ENCODE results near the gene RHOBTB3. TPM values are rescaled to one million over a fixed set of nuclear protein-coding genes. Genes with fewer than 3 reads are reported as not detected.
A peak's percentile ranks its signal among the peaks of the same experiment; 100 is the strongest.
"Not testable (repeated sequence)": the region's sequence is repeated elsewhere in the genome, so short reads cannot be mapped to it uniquely, and the experiment has no call there.

Gene RHOBTB3
- total and polyA plus RNA-seq, 12 donors = 15.0 to 124 (median 90.4) TPM

GRCh38 chr5:95830226-95830625 lies 99.1 kb downstream of the RHOBTB3 start:
- no peak for TF ChIP-seq CTCF (IDR thresholded peaks at IDR 0.05)
- Histone ChIP-seq H3K9me3 (no peaks in the 10 kb centered on the region), H3K27ac (no peak overlapping the region), H3K4me3 (no peak overlapping the region), H3K4me1 (peaks cover 0 to 43% (median 4%) of the 10 kb centered on the region in 9 donors), H3K36me3 (no peaks in the 10 kb centered on the region), H3K27me3 (no peaks in the 10 kb centered on the region)
- WGBS, 2 donors = 95 to 100% methylated on average over 2 of the region's 2 CpGs
- no peak for DNase-seq
- ATAC-seq = no peak
- intact Hi-C loops (cut with DNase I) = no loop called here

- DNase-seq = no peak
- no peak overlapping the region for H3K27ac ChIP-seq
- H3K4me3 ChIP-seq = no peak overlapping the region
- intact Hi-C loops (cut with DNase I) = no loop called here
- H3K4me1 ChIP-seq = peaks cover 4 to 47% (median 21%) of the 10 kb centered on the region in 9 donors
- H3K36me3 ChIP-seq = no peaks in the 10 kb centered on the region
- no peak for ATAC-seq
- H3K27me3 ChIP-seq = no peaks in the 10 kb centered on the region
- no peak for TF ChIP-seq CTCF (IDR thresholded peaks at IDR 0.05)
- H3K9me3 ChIP-seq = no peaks in the 10 kb centered on the region
Observed at GRCh38 chr5:95832664-95833063, 101.5 kb downstream of the RHOBTB3 start.

GRCh38 chr5:95835682-95836385 lies 104.7 kb downstream of the RHOBTB3 start:
- Histone ChIP-seq H3K27ac (peak overlapping the region in 8 of 10 donors; percentile 80 to 97 (median 88)), H3K4me1 (peaks cover 4 to 52% (median 21%) of the 10 kb centered on the region in 9 donors), H3K36me3 (no peaks in the 10 kb centered on the region), H3K4me3 (peak overlapping the region in 8 of 10 donors; percentile 47 to 69 (median 61)), H3K27me3 (no peaks in the 10 kb centered on the region), H3K9me3 (no peaks in the 10 kb centered on the region)
- TF ChIP-seq CTCF (IDR thresholded peaks at IDR 0.05) = no peak
- ATAC-seq (peak in 5 of 8 donors; percentile 12 to 31 (median 22)), DNase-seq (no peak)
- WGBS, 2 donors = 42 to 60% methylated on average over 10 of the region's 10 CpGs
- intact Hi-C loops (cut with DNase I) = loop anchor here in 3 of 10 donors (5.0 kb wide), 3 partner anchors 34 to 194 kb away; no protein-coding TSS in a partner anchor

GRCh38 chr5:95836544-95836943 lies 105.4 kb downstream of the RHOBTB3 start:
- H3K36me3 ChIP-seq = no peaks in the 10 kb centered on the region
- H3K4me3 ChIP-seq = peak overlapping the region in 2 of 10 donors; percentile 53 to 65
- 88 to 100% methylated on average over 1 of the region's 1 CpG for WGBS, 2 donors
- ATAC-seq = no peak
- H3K4me1 ChIP-seq = peaks cover 4 to 59% (median 21%) of the 10 kb centered on the region in 9 donors
- H3K27me3 ChIP-seq = no peaks in the 10 kb centered on the region
- TF ChIP-seq CTCF (IDR thresholded peaks at IDR 0.05) = no peak
- intact Hi-C loops (cut with DNase I) = loop anchor here in 3 of 10 donors (5.0 kb wide), 3 partner anchors 34 to 194 kb away; no protein-coding TSS in a partner anchor
- no peak for DNase-seq
- no peaks in the 10 kb centered on the region for H3K9me3 ChIP-seq
- peak overlapping the region in 6 of 10 donors; percentile 37 to 97 (median 88) for H3K27ac ChIP-seq

GRCh38 chr5:95836971-95837370 lies 105.8 kb downstream of the RHOBTB3 start:
- 95 to 96% methylated on average over 4 of the region's 4 CpGs for WGBS, 2 donors
- peak overlapping the region in 6 of 10 donors; percentile 37 to 97 (median 88) for H3K27ac ChIP-seq
- not testable (repeated sequence) for H3K36me3 ChIP-seq, H3K9me3 ChIP-seq, DNase-seq, H3K27me3 ChIP-seq, ATAC-seq, H3K4me3 ChIP-seq
- H3K4me1 ChIP-seq = peaks cover 4 to 64% (median 24%) of the 10 kb centered on the region in 9 donors
- intact Hi-C loops (cut with DNase I) = loop anchor here in 3 of 10 donors (5.0 kb wide), 3 partner anchors 35 to 195 kb away; no protein-coding TSS in a partner anchor
